IMR-90 (cell line): ENCODE data around the gene FAM163B. TPM values are rescaled to one million over a fixed set of nuclear protein-coding genes. Genes with fewer than 3 reads are reported as not detected.

Experiments
- ATAC-seq: fragments of 200-7000 bp; cut with Tn5 transposase; 2 replicates; pipeline ENCODE4 v1.9.1; 2020; ENCODE audit warnings: low read depth, mild to moderate bottlenecking, moderate library complexity
- BruUV-seq: library from RNA; stranded (reverse); fragments of 400-500 nt; replicated peaks from 2 replicates; lab custom pipeline; 2021; lab: Mats Ljungman, UMichigan
- CTCF ChIA-PET: fragments of 300-600 bp; formaldehyde crosslinking; extraction: SDS; loops from one replicate; lab custom pipeline; 2021; ENCODE audit warnings: antibody characterized with exemption; lab: Yijun Ruan, JAX
- POLR2A ChIA-PET: fragments of 300-600 bp; sonication (Branson Sonifier 250); formaldehyde crosslinking; loops from one replicate; lab custom pipeline; 2022; ENCODE audit warnings: antibody characterized with exemption; ENCODE audit not compliant: unreplicated experiment; lab: Charles Lee
- DNase-seq: peaks from one replicate; pipeline ENCODE4 v3.0.0; 2013
- H2AFZ ChIP-seq: replicated peaks from 2 replicates; pipeline ENCODE3; 2013; ENCODE audit warnings: low read length, mild to moderate bottlenecking; ENCODE audit not compliant: poor library complexity
- H2AK5ac ChIP-seq: 2 replicates; pipeline ENCODE4 v1.6.1; 2013; ENCODE audit warnings: low read depth, low read length, inconsistent platforms
- H2AK9ac ChIP-seq: replicated peaks from 2 replicates; pipeline ENCODE3; 2013; ENCODE audit warnings: mild to moderate bottlenecking, low read depth, low read length, moderate library complexity; ENCODE audit not compliant: poor library complexity
- H2BK120ac ChIP-seq: 2 replicates; pipeline ENCODE4 v1.6.1; 2013; ENCODE audit warnings: low read depth, low read length, inconsistent platforms
- H2BK15ac ChIP-seq: 3 replicates; pipeline ENCODE4 v1.6.1; 2013; ENCODE audit warnings: low read depth, low read length, inconsistent platforms
- H2BK20ac ChIP-seq: 2 replicates; pipeline ENCODE4 v1.6.1; 2013; ENCODE audit warnings: low read depth, mild to moderate bottlenecking, inconsistent platforms, low read length, moderate library complexity
- H2BK5ac ChIP-seq: 2 replicates; pipeline ENCODE4 v1.6.1; 2013; ENCODE audit warnings: mild to moderate bottlenecking, low read depth, low read length, inconsistent platforms; ENCODE audit not compliant: poor library complexity, severe bottlenecking
- H3K14ac ChIP-seq: replicated peaks from 2 replicates; pipeline ENCODE4 v1.6.1; 2013; ENCODE audit warnings: low read depth, low read length, inconsistent platforms
- H3K18ac ChIP-seq: 2 replicates; pipeline ENCODE4 v1.6.1; 2013; ENCODE audit warnings: low read depth, low read length, control low read depth
- H3K23ac ChIP-seq: 2 replicates; pipeline ENCODE4 v1.6.1; 2013; ENCODE audit warnings: low read depth, low read length, inconsistent platforms
- H3K27ac ChIP-seq: 2 replicates; pipeline ENCODE4 v1.5.1; 2013; ENCODE audit warnings: mild to moderate bottlenecking, control low read depth, low read length; ENCODE audit not compliant: insufficient read depth
- H3K27me3 ChIP-seq: 2 replicates; pipeline ENCODE4 v1.6.1; 2013; ENCODE audit warnings: low read length; ENCODE audit not compliant: control insufficient read depth, insufficient read depth
- H3K36me3 ChIP-seq: 2 replicates; pipeline ENCODE4 v1.6.1; 2013; ENCODE audit warnings: low read length, mixed read lengths; ENCODE audit not compliant: control insufficient read depth, insufficient read depth
- H3K4ac ChIP-seq: 2 replicates; pipeline ENCODE4 v1.6.1; 2013; ENCODE audit warnings: low read depth, low read length, inconsistent platforms
- H3K4me1 ChIP-seq: 2 replicates; pipeline ENCODE4 v1.6.1; 2013; ENCODE audit warnings: low read length, mixed read lengths; ENCODE audit not compliant: control insufficient read depth, insufficient read depth
- H3K4me2 ChIP-seq: 2 replicates; pipeline ENCODE4 v1.6.1; 2013; ENCODE audit warnings: low read depth, mild to moderate bottlenecking, control low read depth, low read length, moderate library complexity
- H3K4me3 ChIP-seq: 2 replicates; pipeline ENCODE4 v1.5.1; 2013; ENCODE audit warnings: low read depth, mild to moderate bottlenecking, control low read depth, low read length, moderate library complexity; ENCODE audit not compliant: insufficient read depth
- H3K56ac ChIP-seq: 2 replicates; pipeline ENCODE4 v1.6.1; 2013; ENCODE audit warnings: low read length, inconsistent platforms; ENCODE audit not compliant: insufficient read depth; ENCODE audit errors: extremely low read depth
- H3K79me1 ChIP-seq, 2 experiments: 2 replicates each; pipeline ENCODE4 v1.6.1; 2013; ENCODE audit warnings: low read length in 2 of 2, inconsistent platforms in 1 of 2, low read depth in 1 of 2
- H3K9ac ChIP-seq: 2 replicates; pipeline ENCODE4 v1.6.1; 2013; ENCODE audit warnings: low read depth, low read length, control low read depth
- H3K9me1 ChIP-seq: 2 replicates; pipeline ENCODE4 v1.6.1; 2013; ENCODE audit warnings: low read length, inconsistent platforms; ENCODE audit not compliant: insufficient read depth
- H3K9me3 ChIP-seq: 2 replicates; pipeline ENCODE4 v1.6.1; 2013; ENCODE audit warnings: low read length; ENCODE audit not compliant: control insufficient read depth, insufficient read depth
- H4K20me1 ChIP-seq: 2 replicates; pipeline ENCODE4 v1.6.1; 2013; ENCODE audit warnings: low read length, inconsistent platforms; ENCODE audit not compliant: insufficient read depth
- H4K5ac ChIP-seq: 2 replicates; pipeline ENCODE4 v1.6.1; 2013; ENCODE audit warnings: mild to moderate bottlenecking, low read depth, low read length, control low read depth
- H4K8ac ChIP-seq, 2 experiments: 2 replicates each; pipeline ENCODE4 v1.6.1; 2013; ENCODE audit warnings: low read depth in 2 of 2, low read length in 2 of 2, control low read depth in 1 of 2, inconsistent platforms in 1 of 2
- H4K91ac ChIP-seq: 2 replicates; pipeline ENCODE4 v1.6.1; 2013; ENCODE audit warnings: low read depth, low read length, inconsistent platforms; ENCODE audit not compliant: insufficient read depth
- BHLHE40 ChIP-seq: fragments of 150-350 bp; IDR thresholded peaks from 2 replicates; pipeline ENCODE4 v1.6.1; 2016; ENCODE audit warnings: mild to moderate bottlenecking, low read depth, low read length
- CHD1 ChIP-seq: IDR thresholded peaks from 2 replicates; pipeline ENCODE4 v1.6.1; 2012; ENCODE audit warnings: low read depth, low read length, improper control_type of control experiment
- FOS ChIP-seq: fragments of 150-350 bp; IDR thresholded peaks from 2 replicates; pipeline ENCODE4 v1.6.1; 2016; ENCODE audit warnings: low read depth, low read length
- MAFK ChIP-seq: IDR thresholded peaks from 2 replicates; pipeline ENCODE4 v1.6.1; 2012; ENCODE audit warnings: low read depth, low read length, improper control_type of control experiment
- NFE2L2 ChIP-seq: fragments of 150-350 bp; IDR thresholded peaks from 2 replicates; pipeline ENCODE4 v1.6.1; 2016; ENCODE audit warnings: low read depth, mild to moderate bottlenecking, low read length
- POLR2A ChIP-seq: IDR thresholded peaks from 2 replicates; pipeline ENCODE4 v1.6.1; 2012; ENCODE audit warnings: mild to moderate bottlenecking, low read depth, low read length
- RCOR1 ChIP-seq: IDR thresholded peaks from 2 replicates; pipeline ENCODE4 v1.6.1; 2012; ENCODE audit warnings: mild to moderate bottlenecking, low read length, improper control_type of control experiment; ENCODE audit not compliant: insufficient replicate concordance
- SMC3 ChIP-seq: fragments of 150-350 bp; IDR thresholded peaks from 2 replicates; pipeline ENCODE4 v1.6.1; 2016; ENCODE audit warnings: low read depth, mild to moderate bottlenecking, antibody characterized with exemption, low read length, moderate library complexity
- WGBS, 2 experiments: methylation state at CpG; one replicate each; pipeline versions ENCODE4 v1.1.5 to v1.1.7; 2013; ENCODE audit warnings: missing lambda C conversion rate in 2 of 2; ENCODE audit not compliant: insufficient read length in 1 of 2; ENCODE audit errors: extremely low coverage in 2 of 2; 5-methylcytosine and 5-hydroxymethylcytosine counted together
- dilution Hi-C: fragments of 300-500 bp; cut with HindIII; formaldehyde crosslinking; loops from one replicate; pipeline ENCODE4 v1.14.3; 2018; ENCODE audit warnings: low sequenced_read_pairs; ENCODE audit not compliant: unreplicated experiment
- in situ Hi-C: fragments of 300-500 bp; cut with MboI; formaldehyde crosslinking; loops from 3 replicates; pipeline ENCODE4 v1.14.3; 2019; ENCODE audit warnings: low sequenced_read_pairs, inconsistent platforms, mixed read lengths
- intact Hi-C: fragments of 100-400 bp; cut with micrococcal nuclease; formaldehyde crosslinking; loops from 2 replicates; pipeline ENCODE4 v1.10.0; 2022
- polyA plus RNA-seq, 3 experiments: library from polyadenylated mRNA; depleted of rRNA; stranded (reverse); fragments of >200 nt; gene quantifications; 2 replicates each; pipeline ENCODE4 v1.2.3, GENCODE V29; 2012; ENCODE audit warnings: low replicate concordance in 1 of 3
- total RNA-seq: library from RNA; depleted of rRNA; stranded (reverse); fragments of >200 nt; gene quantifications from 2 replicates; pipeline ENCODE4 v1.2.3, GENCODE V29; 2012
- TF ChIP-seq, protein P1 (sequence below): conservative IDR thresholded peaks from 2 replicates; pipeline ENCODE4 v1.5.1; 2012; ENCODE audit warnings: mild to moderate bottlenecking, low read depth, low read length, improper control_type of control experiment
- TF ChIP-seq, protein P2 (sequence below): fragments of 150-350 bp; IDR thresholded peaks from 2 replicates; pipeline ENCODE4 v1.6.1; 2017; ENCODE audit warnings: mild to moderate bottlenecking, antibody characterized with exemption, low read length, low read depth

The FAM163B gene
- total and polyA plus RNA-seq, 2 of the 4 experiments (the other 2 are of a cell fraction): not detected

GRCh38 chr9:133527444-133527920 is 81.7 kb downstream of the FAM163B start:
- no peak overlapping the region for H3K27ac ChIP-seq
- peaks cover 2% of the 10 kb centered on the region; the same call in 1 of the 2 replicates for H3K4me1 ChIP-seq
- H4K8ac ChIP-seq: no peak overlapping the region
- BruUV-seq: no TSS peak
- no peak overlapping the region for H2BK5ac ChIP-seq
- no peak overlapping the region for H2AFZ ChIP-seq
- H3K79me1 ChIP-seq: no peaks in the 10 kb centered on the region
- in situ Hi-C loops: no loop called here
- DNase-seq (no peak), ATAC-seq (peak; percentile 69)
- H3K4me2 ChIP-seq: no peak overlapping the region; the same call in 1 of the 2 replicates
- no peak overlapping the region for H3K56ac ChIP-seq
- TF ChIP-seq POLR2A (no peak), SMC3 (no peak), BHLHE40 (no peak), NFE2L2 (no peak), MAFK (no peak), FOS (no peak), CHD1 (no peak), RCOR1 (no peak)
- TF ChIP-seq, protein P1, sequence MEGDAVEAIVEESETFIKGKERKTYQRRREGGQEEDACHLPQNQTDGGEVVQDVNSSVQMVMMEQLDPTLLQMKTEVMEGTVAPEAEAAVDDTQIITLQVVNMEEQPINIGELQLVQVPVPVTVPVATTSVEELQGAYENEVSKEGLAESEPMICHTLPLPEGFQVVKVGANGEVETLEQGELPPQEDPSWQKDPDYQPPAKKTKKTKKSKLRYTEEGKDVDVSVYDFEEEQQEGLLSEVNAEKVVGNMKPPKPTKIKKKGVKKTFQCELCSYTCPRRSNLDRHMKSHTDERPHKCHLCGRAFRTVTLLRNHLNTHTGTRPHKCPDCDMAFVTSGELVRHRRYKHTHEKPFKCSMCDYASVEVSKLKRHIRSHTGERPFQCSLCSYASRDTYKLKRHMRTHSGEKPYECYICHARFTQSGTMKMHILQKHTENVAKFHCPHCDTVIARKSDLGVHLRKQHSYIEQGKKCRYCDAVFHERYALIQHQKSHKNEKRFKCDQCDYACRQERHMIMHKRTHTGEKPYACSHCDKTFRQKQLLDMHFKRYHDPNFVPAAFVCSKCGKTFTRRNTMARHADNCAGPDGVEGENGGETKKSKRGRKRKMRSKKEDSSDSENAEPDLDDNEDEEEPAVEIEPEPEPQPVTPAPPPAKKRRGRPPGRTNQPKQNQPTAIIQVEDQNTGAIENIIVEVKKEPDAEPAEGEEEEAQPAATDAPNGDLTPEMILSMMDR: no peak
- TF ChIP-seq, protein P2, sequence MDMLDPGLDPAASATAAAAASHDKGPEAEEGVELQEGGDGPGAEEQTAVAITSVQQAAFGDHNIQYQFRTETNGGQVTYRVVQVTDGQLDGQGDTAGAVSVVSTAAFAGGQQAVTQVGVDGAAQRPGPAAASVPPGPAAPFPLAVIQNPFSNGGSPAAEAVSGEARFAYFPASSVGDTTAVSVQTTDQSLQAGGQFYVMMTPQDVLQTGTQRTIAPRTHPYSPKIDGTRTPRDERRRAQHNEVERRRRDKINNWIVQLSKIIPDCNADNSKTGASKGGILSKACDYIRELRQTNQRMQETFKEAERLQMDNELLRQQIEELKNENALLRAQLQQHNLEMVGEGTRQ: no peak
- H4K20me1 ChIP-seq: no peaks in the 10 kb centered on the region
- H3K36me3 ChIP-seq: no peaks in the 10 kb centered on the region
- WGBS, 2 experiments: 8% methylated on average over 5 of the region's 18 CpGs; no CpG with 5 or more reads in 1 of the 2 experiments
- H4K91ac ChIP-seq: no peak overlapping the region
- no peak overlapping the region for H3K18ac ChIP-seq
- H3K9me1 ChIP-seq: no peaks in the 10 kb centered on the region
- H3K4ac ChIP-seq: no peak overlapping the region
- H3K4me3 ChIP-seq: no peak overlapping the region
- peaks cover 85% of the 10 kb centered on the region for H3K27me3 ChIP-seq
- H3K9ac ChIP-seq: no peak overlapping the region
- intact Hi-C loops: no loop called here
- no peak overlapping the region for H3K14ac ChIP-seq
- H2AK9ac ChIP-seq: peak overlapping the region; percentile 37
- no peak overlapping the region for H2AK5ac ChIP-seq
- CTCF ChIA-PET: no interaction called here
- no peak overlapping the region for H2BK120ac ChIP-seq
- H3K23ac ChIP-seq: no peak overlapping the region
- no peak overlapping the region for H4K5ac ChIP-seq
- no peak overlapping the region for H2BK15ac ChIP-seq
- POLR2A ChIA-PET: no interaction called here
- no peak overlapping the region for H2BK20ac ChIP-seq
- H3K9me3 ChIP-seq: no peaks in the 10 kb centered on the region
- dilution Hi-C loops: no loop called here
